Thymus (tissue), 11 donors: Measurements from ENCODE around the gene PRSS1. TPM values are rescaled to one million over a fixed set of nuclear protein-coding genes. Genes with fewer than 3 reads are reported as not detected.

Source experiments
- DNase-seq, 9 donors: peaks; one replicate each; pipeline ENCODE4 v3.0.0-alpha.2; 2013; ENCODE audit warnings: low spot score in 9 of 9, low read depth in 6 of 9, missing footprints in 1 of 9
- H3K27ac ChIP-seq, 2 donors: one replicate each; pipeline ENCODE4 v1.5.1; 2013; ENCODE audit warnings: control low read depth in 1 of 2, low read depth in 1 of 2, low read length in 1 of 2, mild to moderate bottlenecking in 1 of 2, moderate library complexity in 1 of 2
- H3K27me3 ChIP-seq, 2 donors: one replicate each; pipeline ENCODE4 v1.5.1; 2013; ENCODE audit warnings: low read length in 1 of 2; ENCODE audit not compliant: control insufficient read depth in 2 of 2, insufficient read depth in 1 of 2
- H3K36me3 ChIP-seq, 2 donors: one replicate each; pipeline ENCODE4 v1.5.1; 2013; ENCODE audit warnings: low read length in 1 of 2, mild to moderate bottlenecking in 1 of 2, moderate library complexity in 1 of 2; ENCODE audit not compliant: control insufficient read depth in 2 of 2, insufficient read depth in 2 of 2
- H3K4me1 ChIP-seq, 2 donors: one replicate each; pipeline ENCODE4 v1.5.1; 2013; ENCODE audit warnings: low read length in 2 of 2; ENCODE audit not compliant: control insufficient read depth in 2 of 2, insufficient read depth in 2 of 2
- H3K4me3 ChIP-seq, 2 donors: one replicate each; pipeline ENCODE4 v1.5.1; 2013; ENCODE audit warnings: low read length in 2 of 2, control low read depth in 1 of 2, mild to moderate bottlenecking in 1 of 2
- H3K9me3 ChIP-seq, 2 donors: one replicate each; pipeline ENCODE4 v1.5.1; 2013; ENCODE audit warnings: low read length in 1 of 2, mild to moderate bottlenecking in 1 of 2; ENCODE audit not compliant: control insufficient read depth in 2 of 2, insufficient read depth in 1 of 2
- WGBS: extraction: QIAGEN DNeasy Blood & Tissue Kit; methylation state at CpG from one replicate; pipeline ENCODE4 v1.1.7; 2013; 5-methylcytosine and 5-hydroxymethylcytosine counted together
- polyA plus RNA-seq: library from polyadenylated mRNA; stranded (reverse); fragments of 200-250 nt; gene quantifications from one replicate; pipeline ENCODE4 v1.2.3, GENCODE V29; 2013
- total RNA-seq: library from RNA; stranded (reverse); fragments of 120-200 nt; gene quantifications from one replicate; pipeline ENCODE4 v1.2.4, GENCODE V29; 2013
- donor health status: healthy.

The PRSS1 gene
- total and polyA plus RNA-seq, 2 donors: 0.76 to 4.5 TPM

GRCh38 chr7:142792593-142792992, 43.3 kb downstream of the PRSS1 start:
- 79% methylated on average over 2 of the region's 2 CpGs for WGBS
- H3K27ac ChIP-seq: peak overlapping the region; percentile 89 to 100

GRCh38 chr7:142793156-142793555, 43.9 kb downstream of the PRSS1 start:
- Histone ChIP-seq H3K4me3 (peak overlapping the region; percentile 66 to 77), H3K4me1 (peaks cover 9 to 52% of the 10 kb centered on the region in 2 donors), H3K27me3 (peaks cover 0 to 19% of the 10 kb centered on the region in 2 donors), H3K36me3 (peaks cover 65 to 75% of the 10 kb centered on the region in 2 donors), H3K9me3 (peaks cover 0 to 5% of the 10 kb centered on the region in 2 donors), H3K27ac (peak overlapping the region; percentile 89 to 100)
- 58% methylated on average over 5 of the region's 5 CpGs for WGBS
- peak in 1 of 9 donors; percentile 35 for DNase-seq

More at GRCh38 chr7:142792593-142792992, 43.3 kb downstream of the PRSS1 start:
- H3K27me3 ChIP-seq: peaks cover 0 to 15% of the 10 kb centered on the region in 2 donors
- peak in 2 of 9 donors; percentile 9 to 13 for DNase-seq
- H3K4me3 ChIP-seq: peak overlapping the region; percentile 66 to 77
- peaks cover 9 to 52% of the 10 kb centered on the region in 2 donors for H3K4me1 ChIP-seq
- peaks cover 67 to 73% of the 10 kb centered on the region in 2 donors for H3K36me3 ChIP-seq
- peaks cover 0 to 2% of the 10 kb centered on the region in 2 donors for H3K9me3 ChIP-seq

GRCh38 chr7:142795339-142795863, 46.1 kb downstream of the PRSS1 start:
- Histone ChIP-seq H3K9me3 (peaks cover 0 to 5% of the 10 kb centered on the region in 2 donors), H3K27me3 (peaks cover 0 to 19% of the 10 kb centered on the region in 2 donors), H3K4me1 (peaks cover 9 to 72% of the 10 kb centered on the region in 2 donors), H3K27ac (peak overlapping the region; percentile 100), H3K36me3 (peaks cover 51 to 75% of the 10 kb centered on the region in 2 donors), H3K4me3 (peak overlapping the region; percentile 77 to 97)
- WGBS: 7% methylated on average over 5 of the region's 5 CpGs
- DNase-seq: peak in 6 of 9 donors; percentile 74 to 94 (median 86)

GRCh38 chr7:142796001-142796500, 46.8 kb downstream of the PRSS1 start:
- Histone ChIP-seq H3K27ac (peak overlapping the region; percentile 100), H3K4me3 (peak overlapping the region; percentile 77 to 97), H3K9me3 (peaks cover 0 to 5% of the 10 kb centered on the region in 2 donors), H3K4me1 (peaks cover 15 to 75% of the 10 kb centered on the region in 2 donors), H3K27me3 (peaks cover 0 to 19% of the 10 kb centered on the region in 2 donors), H3K36me3 (peaks cover 49 to 75% of the 10 kb centered on the region in 2 donors)
- WGBS: 6% methylated on average over 9 of the region's 9 CpGs
- DNase-seq: peak in 2 of 9 donors; percentile 11 to 40

GRCh38 chr7:142796501-142797390, 47.5 kb downstream of the PRSS1 start:
- peak overlapping the region; percentile 100 for H3K27ac ChIP-seq
- peaks cover 20 to 76% of the 10 kb centered on the region in 2 donors for H3K4me1 ChIP-seq
- peaks cover 50 to 74% of the 10 kb centered on the region in 2 donors for H3K36me3 ChIP-seq
- DNase-seq: peak in 2 of 9 donors; percentile 23 to 45
- H3K27me3 ChIP-seq: peaks cover 0 to 19% of the 10 kb centered on the region in 2 donors
- H3K4me3 ChIP-seq: peak overlapping the region; percentile 77 to 97
- under 1% methylated on average over 73 of the region's 74 CpGs for WGBS
- peaks cover 0 to 5% of the 10 kb centered on the region in 2 donors for H3K9me3 ChIP-seq

GRCh38 chr7:142797391-142798377, 48.4 kb downstream of the PRSS1 start:
- peak in 4 of 9 donors; percentile 52 to 76 (median 56) for DNase-seq
- 1% methylated on average over 33 of the region's 33 CpGs for WGBS
- H3K4me3 ChIP-seq: peak overlapping the region; percentile 77 to 97
- H3K9me3 ChIP-seq: peaks cover 0 to 5% of the 10 kb centered on the region in 2 donors
- H3K4me1 ChIP-seq: peaks cover 29 to 76% of the 10 kb centered on the region in 2 donors
- peak overlapping the region; percentile 100 for H3K27ac ChIP-seq
- H3K27me3 ChIP-seq: peaks cover 0 to 19% of the 10 kb centered on the region in 2 donors
- H3K36me3 ChIP-seq: peaks cover 50 to 74% of the 10 kb centered on the region in 2 donors

GRCh38 chr7:142798451-142799436, 49.5 kb downstream of the PRSS1 start:
- Histone ChIP-seq H3K4me1 (peaks cover 39 to 76% of the 10 kb centered on the region in 2 donors), H3K27me3 (peaks cover 0 to 19% of the 10 kb centered on the region in 2 donors), H3K4me3 (peak overlapping the region; percentile 77 to 97), H3K36me3 (peaks cover 51 to 74% of the 10 kb centered on the region in 2 donors), H3K27ac (peak overlapping the region; percentile 100), H3K9me3 (peaks cover 0 to 5% of the 10 kb centered on the region in 2 donors)
- 14% methylated on average over 11 of the region's 11 CpGs for WGBS
- DNase-seq: peak in 7 of 9 donors; percentile 72 to 92 (median 81)
